ENCODE results near the gene PDZD4. TPM values are rescaled to one million over a fixed set of nuclear protein-coding genes. Genes with fewer than 3 reads are reported as not detected.

PDZD4 gene
- total RNA-seq, 1 donor from 2014 or later, result 4.8 TPM

DNA sequence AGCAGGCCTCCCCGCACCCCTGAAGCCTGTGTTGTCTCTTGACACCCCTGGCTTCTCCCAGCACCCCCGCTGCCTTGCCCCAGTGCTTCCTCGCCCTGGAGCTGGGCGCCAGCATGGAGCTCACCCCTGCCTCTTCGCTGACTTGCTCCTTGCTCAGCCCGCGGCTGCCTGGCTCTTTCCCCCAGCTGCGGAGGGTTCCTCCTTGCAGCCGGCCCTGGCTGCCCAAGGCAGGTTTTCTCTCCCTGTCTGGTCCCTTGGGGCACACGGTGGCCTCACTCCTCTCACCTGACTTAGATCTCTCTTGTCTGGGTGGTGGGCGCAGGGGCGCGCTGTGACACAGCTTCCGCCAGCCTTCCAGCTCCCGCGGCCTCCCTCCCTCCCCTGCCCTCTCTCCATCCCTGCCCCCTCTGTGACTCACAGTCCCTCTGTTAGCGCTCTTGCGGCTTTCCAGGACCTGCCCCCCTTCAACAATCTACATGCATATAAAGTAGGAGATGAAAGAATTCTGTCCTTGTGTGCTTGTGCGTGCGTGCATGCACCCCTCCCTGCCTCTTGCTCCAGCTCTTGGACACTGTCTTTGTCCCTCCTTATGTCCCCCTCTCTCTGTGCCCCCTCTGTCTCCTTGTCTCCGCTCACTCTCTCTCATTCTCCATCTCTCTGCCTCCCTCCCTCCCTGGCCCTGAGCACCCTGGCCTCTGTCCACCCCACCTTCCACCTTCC lies 64.1 kb downstream of the PDZD4 start:
- no peak overlapping the region for H3K4me3 Mint-ChIP-seq (ENCODE audit: low read depth)

GRCh38 chrX:153765138-153766079 lies 64.9 kb downstream of the PDZD4 start:
- TF ChIP-seq, protein P1, sequence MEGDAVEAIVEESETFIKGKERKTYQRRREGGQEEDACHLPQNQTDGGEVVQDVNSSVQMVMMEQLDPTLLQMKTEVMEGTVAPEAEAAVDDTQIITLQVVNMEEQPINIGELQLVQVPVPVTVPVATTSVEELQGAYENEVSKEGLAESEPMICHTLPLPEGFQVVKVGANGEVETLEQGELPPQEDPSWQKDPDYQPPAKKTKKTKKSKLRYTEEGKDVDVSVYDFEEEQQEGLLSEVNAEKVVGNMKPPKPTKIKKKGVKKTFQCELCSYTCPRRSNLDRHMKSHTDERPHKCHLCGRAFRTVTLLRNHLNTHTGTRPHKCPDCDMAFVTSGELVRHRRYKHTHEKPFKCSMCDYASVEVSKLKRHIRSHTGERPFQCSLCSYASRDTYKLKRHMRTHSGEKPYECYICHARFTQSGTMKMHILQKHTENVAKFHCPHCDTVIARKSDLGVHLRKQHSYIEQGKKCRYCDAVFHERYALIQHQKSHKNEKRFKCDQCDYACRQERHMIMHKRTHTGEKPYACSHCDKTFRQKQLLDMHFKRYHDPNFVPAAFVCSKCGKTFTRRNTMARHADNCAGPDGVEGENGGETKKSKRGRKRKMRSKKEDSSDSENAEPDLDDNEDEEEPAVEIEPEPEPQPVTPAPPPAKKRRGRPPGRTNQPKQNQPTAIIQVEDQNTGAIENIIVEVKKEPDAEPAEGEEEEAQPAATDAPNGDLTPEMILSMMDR (IDR thresholded peaks at IDR 0.05; ENCODE audit: unreplicated experiment), result no peak
- no peaks in the 10 kb centered on the region for H3K36me3 Mint-ChIP-seq (ENCODE audit: insufficient read depth)
- H3K4me3 Mint-ChIP-seq (ENCODE audit: low read depth), result no peak overlapping the region
- H3K27ac Mint-ChIP-seq, result no peak overlapping the region
- peaks cover 2% of the 10 kb centered on the region for H3K4me1 Mint-ChIP-seq (ENCODE audit: low read depth)
- no peaks in the 10 kb centered on the region for H3K9me3 Mint-ChIP-seq (ENCODE audit: low read depth)
- no peak for DNase-seq (ENCODE audit: low spot score, unreplicated experiment)
- H3K27me3 Mint-ChIP-seq, result peaks cover 3% of the 10 kb centered on the region

More for the DNA sequence above, 64.1 kb downstream of the PDZD4 start:
- TF ChIP-seq, protein P1 (IDR thresholded peaks at IDR 0.05; ENCODE audit: unreplicated experiment), result no peak
- H3K36me3 Mint-ChIP-seq (ENCODE audit: insufficient read depth), result no peaks in the 10 kb centered on the region
- peaks cover 2% of the 10 kb centered on the region for H3K4me1 Mint-ChIP-seq (ENCODE audit: low read depth)
- no peak overlapping the region for H3K27ac Mint-ChIP-seq
- H3K9me3 Mint-ChIP-seq (ENCODE audit: low read depth), result no peaks in the 10 kb centered on the region
- H3K27me3 Mint-ChIP-seq, result peaks cover 3% of the 10 kb centered on the region
- DNase-seq (ENCODE audit: low spot score, unreplicated experiment), result no peak

DNA sequence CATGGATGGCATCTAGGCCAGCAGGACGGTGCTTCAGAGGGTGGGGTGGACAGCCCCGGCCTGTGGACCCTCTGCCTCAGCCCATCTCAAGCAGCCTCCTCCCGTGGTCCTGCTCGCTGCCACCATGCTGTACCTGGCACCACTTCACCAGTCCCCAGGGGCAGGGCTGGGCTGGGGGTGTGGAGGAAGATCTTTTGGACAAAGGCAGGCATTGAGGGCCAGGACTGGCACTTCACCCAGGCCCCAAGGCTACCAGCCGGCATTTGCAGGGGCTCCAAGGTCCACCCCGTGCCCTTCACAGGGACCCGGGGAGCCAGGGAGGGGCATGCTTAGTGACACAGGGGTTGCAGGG lies 65.6 kb downstream of the PDZD4 start:
- DNase-seq (ENCODE audit: low spot score, unreplicated experiment), result no peak
- Mint-ChIP-seq H3K27me3 (peaks cover 3% of the 10 kb centered on the region), H3K27ac (no peak overlapping the region), H3K36me3 (ENCODE audit: insufficient read depth) (no peaks in the 10 kb centered on the region), H3K4me3 (ENCODE audit: low read depth) (no peak overlapping the region), H3K9me3 (ENCODE audit: low read depth) (no peaks in the 10 kb centered on the region), H3K4me1 (ENCODE audit: low read depth) (peaks cover 2% of the 10 kb centered on the region)
- TF ChIP-seq, protein P1 (IDR thresholded peaks at IDR 0.05; ENCODE audit: unreplicated experiment), result no peak

GRCh38 chrX:153763989-153764755 lies 66.2 kb downstream of the PDZD4 start, which contains the start of gene PLXNB3:
Gene PLXNB3 (plus strand): TSS chrX:153764249. CDS start chrX:153765536, 1,287 bp downstream.
- Mint-ChIP-seq H3K36me3 (ENCODE audit: insufficient read depth) (no peaks in the 10 kb centered on the region), H3K4me3 (ENCODE audit: low read depth) (no peak within 1 kb of the TSS), H3K4me1 (ENCODE audit: low read depth) (peaks cover 2% of the 10 kb centered on the region), H3K9me3 (ENCODE audit: low read depth) (no peaks in the 10 kb centered on the region), H3K27me3 (peaks cover 3% of the 10 kb centered on the region), H3K27ac (no peak within 1 kb of the TSS)
- peak; percentile 57 for DNase-seq (ENCODE audit: low spot score, unreplicated experiment)
- TF ChIP-seq, protein P1 (IDR thresholded peaks at IDR 0.05; ENCODE audit: unreplicated experiment), result peak; percentile 74
